SK-N-SH (cell line): Measurements from ENCODE around the gene ME3. TPM values are rescaled to one million over a fixed set of nuclear protein-coding genes. Genes with fewer than 3 reads are reported as not detected.

ENCODE experiments used
- CTCF ChIA-PET: fragments of 300-600, 350-600 bp; formaldehyde crosslinking; extraction: SDS; loops from one replicate; lab custom pipeline; 2021; lab: Yijun Ruan, JAX
- POLR2A ChIA-PET: fragments of 350-600 bp; sonication (Branson Sonifier 250); formaldehyde crosslinking; extraction: SDS; loops from one replicate; lab custom pipeline; 2020; ENCODE audit warnings: antibody characterized with exemption, inconsistent platforms; lab: Yijun Ruan, JAX
- DNase-seq: peaks from one replicate; pipeline ENCODE4 v3.0.0; 2012
- H2AFZ ChIP-seq: fragments of 200-600 bp; sonication (generic); 2 replicates; pipeline ENCODE4 v1.8.1; 2016; ENCODE audit warnings: antibody characterized with exemption, mild to moderate bottlenecking, low read depth
- H3F3A ChIP-seq: fragments of 200-600 bp; sonication (generic); replicated peaks from 2 replicates; pipeline ENCODE3; 2016; ENCODE audit warnings: antibody characterized with exemption, mild to moderate bottlenecking; ENCODE audit not compliant: insufficient read depth
- H3K27ac ChIP-seq, 2 experiments: fragments of 200-500 bp in 1 of 2; fragments of 200-600 bp in 1 of 2; sonication (Bioruptor generic) in 1 of 2; sonication (generic), shearing (Covaris generic) in 1 of 2; 2 replicates each; pipeline versions ENCODE4 v1.5.1 to v1.6.1; 2014 to 2016; ENCODE audit warnings: low read depth in 2 of 2, inconsistent platforms in 1 of 2, low read length in 1 of 2, mild to moderate bottlenecking in 1 of 2, mixed read lengths in 1 of 2
- H3K27me3 ChIP-seq: fragments of 200-600 bp; sonication (generic), shearing (Covaris generic); 2 replicates; pipeline ENCODE4 v1.6.1; 2016; ENCODE audit warnings: mixed run types; ENCODE audit not compliant: insufficient read depth
- H3K36me3 ChIP-seq, 2 experiments: fragments of 200-500 bp in 1 of 2; fragments of 200-600 bp in 1 of 2; sonication (Bioruptor generic) in 1 of 2; sonication (generic) in 1 of 2; replicated peaks in 1 of 2; 2 replicates each; pipeline versions ENCODE3 to v1.5.1; 2014 to 2016; ENCODE audit warnings: low read length in 1 of 2, mild to moderate bottlenecking in 1 of 2; ENCODE audit not compliant: insufficient read depth in 2 of 2, control insufficient read depth in 1 of 2
- H3K4me1 ChIP-seq, 2 experiments: fragments of 200-500 bp in 1 of 2; fragments of 200-600 bp in 1 of 2; sonication (Bioruptor generic) in 1 of 2; sonication (generic), shearing (Covaris generic) in 1 of 2; 2 replicates each; pipeline versions ENCODE4 v1.5.1 to v1.6.1; 2014 to 2016; ENCODE audit warnings: low read depth in 1 of 2, low read length in 1 of 2, mixed run types in 1 of 2; ENCODE audit not compliant: insufficient read depth in 2 of 2, control insufficient read depth in 1 of 2
- H3K4me2 ChIP-seq: fragments of 200-600 bp; sonication (generic), shearing (Covaris generic); 2 replicates; pipeline ENCODE4 v1.6.1; 2017; ENCODE audit warnings: mixed run types
- H3K4me3 ChIP-seq, 2 experiments: fragments of 200-500 bp in 1 of 2; fragments of 200-600 bp in 1 of 2; sonication (Bioruptor generic) in 1 of 2; sonication (generic), shearing (Covaris generic) in 1 of 2; 2 replicates each; pipeline versions ENCODE4 v1.5.1 to v1.8.1; 2014 to 2016; ENCODE audit warnings: low read depth in 2 of 2, inconsistent platforms in 1 of 2, low read length in 1 of 2, mild to moderate bottlenecking in 1 of 2, mixed read lengths in 1 of 2, moderate library complexity in 1 of 2
- H3K79me2 ChIP-seq: fragments of 200-600 bp; sonication (generic); 2 replicates; pipeline ENCODE4 v1.8.1; 2017; ENCODE audit warnings: mild to moderate bottlenecking; ENCODE audit not compliant: insufficient read depth
- H3K9ac ChIP-seq: fragments of 200-600 bp; sonication (generic); 2 replicates; pipeline ENCODE4 v1.6.1; 2017; ENCODE audit warnings: mixed run types
- H3K9me2 ChIP-seq: fragments of 200-600 bp; sonication (generic); 2 replicates; pipeline ENCODE4 v1.6.1; 2017; ENCODE audit warnings: mixed run types
- H3K9me3 ChIP-seq: fragments of 200-600 bp; sonication (generic); 2 replicates; pipeline ENCODE4 v1.6.1; 2017; ENCODE audit warnings: mixed run types, mild to moderate bottlenecking, moderate library complexity
- H4K20me1 ChIP-seq: fragments of 200-600 bp; sonication (generic); 2 replicates; pipeline ENCODE4 v1.6.1; 2017; ENCODE audit warnings: mild to moderate bottlenecking, mixed run types; ENCODE audit not compliant: insufficient read depth
- CTCF ChIP-seq: fragments of 200-600 bp; sonication (generic); IDR thresholded peaks from 2 replicates; pipeline ENCODE4 v1.6.1; 2017; ENCODE audit warnings: antibody characterized with exemption, mild to moderate bottlenecking, moderate library complexity
- FOSL2 ChIP-seq: IDR thresholded peaks from 2 replicates; pipeline ENCODE4 v1.4.0; 2012; ENCODE audit warnings: low read depth, mild to moderate bottlenecking, moderate library complexity, borderline replicate concordance
- FOXM1 ChIP-seq: IDR thresholded peaks from 2 replicates; pipeline ENCODE4 v1.4.0; 2012; ENCODE audit warnings: low read depth, mild to moderate bottlenecking
- JUND ChIP-seq: IDR thresholded peaks from 2 replicates; pipeline ENCODE4 v1.4.0; 2012
- MXI1 ChIP-seq: IDR thresholded peaks from 2 replicates; pipeline ENCODE4 v1.6.1; 2012; ENCODE audit warnings: mild to moderate bottlenecking, low read depth, low read length, improper control_type of control experiment
- NFIC ChIP-seq: IDR thresholded peaks from 2 replicates; pipeline ENCODE4 v1.4.0; 2012; ENCODE audit warnings: borderline replicate concordance
- RCOR1 ChIP-seq: fragments of 150-350 bp; IDR thresholded peaks from 2 replicates; pipeline ENCODE4 v1.6.1; 2017; ENCODE audit warnings: antibody characterized with exemption, low read length
- REST ChIP-seq: IDR thresholded peaks from 2 replicates; pipeline ENCODE4 v1.6.1; 2012; ENCODE audit warnings: mild to moderate bottlenecking, low read depth, low read length, moderate library complexity
- RXRA ChIP-seq: IDR thresholded peaks from 2 replicates; pipeline ENCODE4 v1.4.0; 2012; ENCODE audit warnings: low read depth, mild to moderate bottlenecking, borderline replicate concordance
- SMC3 ChIP-seq: IDR thresholded peaks from 2 replicates; pipeline ENCODE4 v1.6.1; 2012; ENCODE audit warnings: low read depth, low read length, improper control_type of control experiment
- TAF1 ChIP-seq: IDR thresholded peaks from 2 replicates; pipeline ENCODE4 v1.6.1; 2012; ENCODE audit warnings: low read depth, mild to moderate bottlenecking, low read length, moderate library complexity, borderline replicate concordance
- TCF12 ChIP-seq: IDR thresholded peaks from 2 replicates; pipeline ENCODE4 v1.4.0; 2012
- TEAD4 ChIP-seq: IDR thresholded peaks from 2 replicates; pipeline ENCODE4 v1.4.0; 2012; ENCODE audit warnings: mild to moderate bottlenecking, borderline replicate concordance; ENCODE audit not compliant: insufficient read depth
- USF1 ChIP-seq: IDR thresholded peaks from 2 replicates; pipeline ENCODE4 v1.4.0; 2012; ENCODE audit warnings: low read depth, borderline replicate concordance
- WGBS: methylation state at CpG from one replicate; pipeline ENCODE4 v1.1.6; 2017; ENCODE audit warnings: low lambda C conversion rate; 5-methylcytosine and 5-hydroxymethylcytosine counted together
- polyA plus RNA-seq, 3 experiments: library from polyadenylated mRNA; depleted of rRNA; stranded (reverse); fragments of >200 nt; gene quantifications; 2 replicates each; pipeline ENCODE4 v1.2.3, GENCODE V29; 2012
- TF ChIP-seq, protein P1 (sequence below): IDR thresholded peaks from 2 replicates; pipeline ENCODE4 v1.4.0; 2012; ENCODE audit warnings: low read depth, borderline replicate concordance
- TF ChIP-seq, protein P2 (sequence below): IDR thresholded peaks from 2 replicates; pipeline ENCODE4 v1.4.0; 2012; ENCODE audit warnings: low read depth

The ME3 gene
- polyA plus RNA-seq, 1 of the 3 experiments (the other 2 are of a cell fraction), result 22.0 TPM

- TF ChIP-seq TAF1 (no peak), FOSL2 (peak; percentile 80; the same call in 1 of the 2 replicates), REST (no peak), SMC3 (no peak), TCF12 (peak; percentile 96), USF1 (0 out of 2 replicates have a peak, but pooled peaks have one; percentile 16), TEAD4 (peak; percentile 89), NFIC (peak; percentile 98), RXRA (peak; percentile 78; the same call in 1 of the 2 replicates)
Measured at GRCh38 chr11:86459682-86460460, 212.5 kb downstream of the ME3 start (continued).

GRCh38 chr11:86459002-86459385 is 213.4 kb downstream of the ME3 start:
- H3K4me1 ChIP-seq, result peaks cover 2 to 21% of the 10 kb centered on the region in 2 experiments; a peak in 3 of 4 replicates
- H3K79me2 ChIP-seq, result no peaks in the 10 kb centered on the region
- DNase-seq, result no peak
- peaks cover 7% of the 10 kb centered on the region for H3F3A ChIP-seq
- no peaks in the 10 kb centered on the region for H3K9me3 ChIP-seq
- no peak overlapping the region for H3K4me3 ChIP-seq
- H3K9ac ChIP-seq, result peak overlapping the region; percentile 40; the same call in 1 of the 2 replicates
- ChIA-PET CTCF (no interaction called here), POLR2A (no interaction called here)
- no peaks in the 10 kb centered on the region for H3K27me3 ChIP-seq
- H3K27ac ChIP-seq, result peak overlapping the region in 1 of 2 experiments; percentile 87; a peak in 3 of 4 replicates
- no peak for TF ChIP-seq SMC3
- TF ChIP-seq FOSL2, result peak; percentile 40; the same call in 1 of the 2 replicates
- TF ChIP-seq NFIC, result peak; percentile 41; the same call in 1 of the 2 replicates
- TF ChIP-seq RCOR1, result no peak
- TF ChIP-seq MXI1, result no peak
- no peak for TF ChIP-seq CTCF
- TF ChIP-seq JUND, result no peak
- TF ChIP-seq, protein P1, sequence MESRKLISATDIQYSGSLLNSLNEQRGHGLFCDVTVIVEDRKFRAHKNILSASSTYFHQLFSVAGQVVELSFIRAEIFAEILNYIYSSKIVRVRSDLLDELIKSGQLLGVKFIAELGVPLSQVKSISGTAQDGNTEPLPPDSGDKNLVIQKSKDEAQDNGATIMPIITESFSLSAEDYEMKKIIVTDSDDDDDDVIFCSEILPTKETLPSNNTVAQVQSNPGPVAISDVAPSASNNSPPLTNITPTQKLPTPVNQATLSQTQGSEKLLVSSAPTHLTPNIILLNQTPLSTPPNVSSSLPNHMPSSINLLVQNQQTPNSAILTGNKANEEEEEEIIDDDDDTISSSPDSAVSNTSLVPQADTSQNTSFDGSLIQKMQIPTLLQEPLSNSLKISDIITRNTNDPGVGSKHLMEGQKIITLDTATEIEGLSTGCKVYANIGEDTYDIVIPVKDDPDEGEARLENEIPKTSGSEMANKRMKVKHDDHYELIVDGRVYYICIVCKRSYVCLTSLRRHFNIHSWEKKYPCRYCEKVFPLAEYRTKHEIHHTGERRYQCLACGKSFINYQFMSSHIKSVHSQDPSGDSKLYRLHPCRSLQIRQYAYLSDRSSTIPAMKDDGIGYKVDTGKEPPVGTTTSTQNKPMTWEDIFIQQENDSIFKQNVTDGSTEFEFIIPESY, result no peak
- TF ChIP-seq FOXM1, result no peak
- TF ChIP-seq, protein P2, sequence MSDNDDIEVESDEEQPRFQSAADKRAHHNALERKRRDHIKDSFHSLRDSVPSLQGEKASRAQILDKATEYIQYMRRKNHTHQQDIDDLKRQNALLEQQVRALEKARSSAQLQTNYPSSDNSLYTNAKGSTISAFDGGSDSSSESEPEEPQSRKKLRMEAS, result 0 out of 2 replicates have a peak, but pooled peaks have one; percentile 15
- no peak overlapping the region for H2AFZ ChIP-seq
- no peaks in the 10 kb centered on the region for H3K9me2 ChIP-seq
- H3K4me2 ChIP-seq, result no peak overlapping the region
- H3K36me3 ChIP-seq, result no peaks in the 10 kb centered on the region
- no peaks in the 10 kb centered on the region for H4K20me1 ChIP-seq
- 93% methylated on average over 1 of the region's 1 CpG for WGBS
